ENCODE results near the gene GNG7. TPM values are rescaled to one million over a fixed set of nuclear protein-coding genes. Genes with fewer than 3 reads are reported as not detected.
A peak's percentile ranks its signal among the peaks of the same experiment; 100 is the strongest.

GNG7 gene
- total RNA-seq, 1 experiment from 2014 or later: 7.7 TPM

GRCh38 chr19:2602391-2603181 is 99.9 kb downstream of the GNG7 start:
- no peaks in the 10 kb centered on the region; the same call in 1 of the 2 replicates for H3K27me3 ChIP-seq (ENCODE audit: insufficient read depth, low read length)
- no peaks in the 10 kb centered on the region for H3K79me1 ChIP-seq (ENCODE audit: insufficient read depth, low read depth, low read length, poor library complexity, severe bottlenecking)
- no peak overlapping the region for H2BK12ac ChIP-seq (ENCODE audit: insufficient read length, low read depth, low read length)
- H4K5ac ChIP-seq (ENCODE audit: insufficient read length, low read depth, low read length): no peak overlapping the region
- no peak overlapping the region for H4K91ac ChIP-seq (ENCODE audit: insufficient read length, low read depth, low read length)
- H4K8ac ChIP-seq (replicated peaks; ENCODE audit: insufficient read length, low read depth, low read length): no peak overlapping the region
- Mint-ChIP-seq H3K27me3 (ENCODE audit: low read depth) (peaks cover 31% of the 10 kb centered on the region), H3K4me1 (peaks cover 16 to 20% of the 10 kb centered on the region in 2 experiments), H3K9me3 (peaks cover 4 to 9% of the 10 kb centered on the region in 2 experiments), H3K27ac (peak overlapping the region in 2 of 3 experiments; percentile 76 to 89; a peak in 3 of 7 replicates), H3K36me3 (ENCODE audit: insufficient read depth in 1 of 3, low read depth in 3 of 3) (peaks cover 3 to 13% (median 4%) of the 10 kb centered on the region in 3 experiments; a peak in 4 of 7 replicates), H3K4me3 (peak overlapping the region; percentile 57 to 76)
- no peak for TF ChIP-seq CTCF (conservative IDR thresholded peaks at IDR 0.05)
- DNase-seq: peak; percentile 88
- H3K27ac ChIP-seq (ENCODE audit: insufficient read length, low read depth, low read length): no peak overlapping the region
- H3K18ac ChIP-seq (ENCODE audit: insufficient read length, low read depth, low read length): peak overlapping the region; percentile 16
- WGBS (ENCODE audit: extremely low coverage, insufficient read length, low lambda C conversion rate): no CpG with 5 or more reads among the region's 23 CpGs
- no peak overlapping the region for H3K23ac ChIP-seq (ENCODE audit: insufficient read length, low read depth, low read length)
- no peaks in the 10 kb centered on the region for H3K9me3 ChIP-seq (ENCODE audit: control insufficient read depth, low read depth, low read length)
- no peak overlapping the region for H2BK120ac ChIP-seq (ENCODE audit: low read depth, low read length, poor library complexity, severe bottlenecking)
- H3K4me1 ChIP-seq (ENCODE audit: insufficient read depth, low read length): no peaks in the 10 kb centered on the region
- no peak overlapping the region for H2AK5ac ChIP-seq (ENCODE audit: insufficient read length, low read length)
- H2BK5ac ChIP-seq (ENCODE audit: insufficient read length, low read length): no peak overlapping the region
- no peak overlapping the region for H3K4ac ChIP-seq (ENCODE audit: low read depth, low read length)
- H3T11ph ChIP-seq (ENCODE audit: low read length): no peak overlapping the region
- peak overlapping the region; percentile 37 for H3K4me2 ChIP-seq (ENCODE audit: insufficient read depth, insufficient read length, low read length)
- H3K56ac ChIP-seq (ENCODE audit: insufficient read length, low read depth, low read length): no peak overlapping the region
- H2BK15ac ChIP-seq (ENCODE audit: low read depth, low read length): no peak overlapping the region
- no peak overlapping the region for H2BK20ac ChIP-seq (ENCODE audit: low read depth, low read length, poor library complexity, severe bottlenecking)
- H2AFZ ChIP-seq (ENCODE audit: low read length): no peak overlapping the region
- H3K23me2 ChIP-seq (ENCODE audit: insufficient read length, low read depth, low read length, poor library complexity, severe bottlenecking): no peaks in the 10 kb centered on the region
- no peaks in the 10 kb centered on the region for H4K20me1 ChIP-seq (ENCODE audit: control insufficient read depth, insufficient read depth, insufficient read length)
- 0 out of 2 replicates have a peak overlapping the region, but pooled peaks have one; percentile 10 for H3K14ac ChIP-seq (ENCODE audit: insufficient read depth, low read length)
- H3K79me2 ChIP-seq (ENCODE audit: insufficient read depth, low read length): no peaks in the 10 kb centered on the region
- H3K9ac ChIP-seq (ENCODE audit: extremely low read depth, insufficient read length, low read length): no peak overlapping the region
